GM19467 (cell line): ENCODE data around the gene PLCXD3.

Experiments used
- ATAC-seq: cut with Tn5 transposase; IDR thresholded peaks from one replicate; pipeline ENCODE4 v1.9.1; 2021; ENCODE audit warnings: mild to moderate bottlenecking, moderate library complexity; ENCODE audit not compliant: unreplicated experiment

The PLCXD3 gene

DNA sequence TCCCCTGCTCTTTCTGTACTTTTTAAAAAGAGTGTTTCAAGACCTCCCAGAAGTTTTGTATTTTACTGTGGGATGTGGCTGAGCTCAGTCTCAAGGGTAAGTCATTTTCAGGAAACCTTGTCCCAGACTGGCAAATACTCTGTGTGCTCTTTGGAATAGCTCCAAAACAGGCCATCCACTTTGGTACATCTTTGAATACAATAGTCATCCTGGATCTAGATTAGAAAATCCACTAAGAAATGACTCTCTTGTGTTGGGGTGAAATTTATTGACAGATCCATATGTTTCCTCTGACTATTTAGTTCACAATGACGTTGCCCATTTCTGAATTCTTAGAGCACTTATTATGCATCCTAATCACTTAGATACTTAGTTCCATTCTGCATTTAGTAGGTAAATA is 95.2 kb downstream of the PLCXD3 start:
- no peak for ATAC-seq

DNA sequence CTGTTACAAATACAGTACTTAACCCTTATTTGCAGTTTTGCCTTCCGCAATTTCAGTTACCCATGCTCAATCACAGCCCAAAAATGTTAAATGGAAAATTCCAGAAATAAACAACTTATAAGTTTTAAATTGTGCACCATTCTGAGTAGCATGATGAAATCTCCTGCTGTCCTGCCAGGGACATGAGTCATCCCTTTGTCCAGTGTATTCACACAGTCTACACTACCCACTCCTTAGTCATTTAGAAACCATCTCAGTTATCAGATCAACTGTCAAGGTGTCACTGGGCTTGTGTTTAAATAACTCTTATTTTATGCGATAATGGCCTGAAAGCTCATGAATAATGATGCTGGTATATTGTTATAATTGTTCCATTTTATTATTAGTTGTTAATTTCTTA is 95.8 kb downstream of the PLCXD3 start:
- ATAC-seq: no peak

DNA sequence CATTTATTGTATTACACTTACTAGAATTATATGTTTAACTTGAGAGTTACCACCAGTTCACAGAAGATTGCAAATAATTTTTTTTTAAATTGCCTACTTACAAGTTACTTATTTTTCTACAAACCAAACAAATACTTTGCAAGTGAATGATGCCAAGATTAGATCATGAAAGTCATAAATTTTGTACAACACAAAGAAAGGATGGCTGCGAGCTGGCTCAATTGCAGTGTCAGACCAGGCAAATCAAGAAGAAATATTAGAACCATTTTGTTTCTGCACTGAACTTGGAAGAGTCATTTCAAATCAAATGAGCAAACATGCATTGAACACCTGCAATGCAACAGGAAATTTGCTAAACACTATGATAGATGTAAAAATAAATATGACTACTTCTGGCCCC is 97.3 kb downstream of the PLCXD3 start:
- no peak for ATAC-seq

DNA sequence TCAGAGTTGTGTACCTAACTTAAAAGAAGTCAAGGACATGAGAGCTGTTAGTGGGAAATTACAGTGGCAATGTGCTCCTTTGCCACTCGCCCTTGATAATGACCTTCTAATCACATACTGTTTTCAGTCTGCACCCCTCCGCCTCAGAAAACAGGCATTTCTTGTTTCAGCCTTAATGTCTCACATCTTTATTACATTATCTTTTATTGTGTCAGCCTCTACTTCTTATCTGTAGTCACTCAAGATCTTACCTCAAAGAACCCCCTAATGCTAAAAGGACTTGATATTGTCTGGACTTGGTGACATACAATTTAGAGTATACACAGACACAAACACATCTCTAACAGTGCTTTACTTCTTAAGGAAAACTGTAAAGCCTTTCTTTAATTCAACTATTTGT is 97.9 kb downstream of the PLCXD3 start:
- no peak for ATAC-seq

DNA sequence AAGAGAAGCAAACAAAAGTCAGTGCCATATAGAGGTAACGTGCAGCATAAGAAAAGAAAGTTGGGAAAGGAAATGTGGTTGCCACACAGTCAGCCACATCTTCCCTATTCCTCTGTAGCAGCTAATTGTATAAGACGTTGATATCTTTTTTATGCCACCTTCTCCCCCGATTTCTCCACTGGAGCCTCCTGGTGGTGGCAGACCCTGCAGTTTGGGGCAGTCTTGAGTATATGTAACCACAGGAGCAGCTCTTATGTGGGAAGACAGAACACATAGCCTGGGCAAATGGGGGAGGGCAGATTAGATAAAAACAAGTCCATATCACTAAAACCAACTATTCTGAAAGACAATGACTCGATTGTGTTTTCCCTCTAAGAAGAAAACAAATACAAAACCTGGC is 99.7 kb downstream of the PLCXD3 start:
- no peak for ATAC-seq

DNA sequence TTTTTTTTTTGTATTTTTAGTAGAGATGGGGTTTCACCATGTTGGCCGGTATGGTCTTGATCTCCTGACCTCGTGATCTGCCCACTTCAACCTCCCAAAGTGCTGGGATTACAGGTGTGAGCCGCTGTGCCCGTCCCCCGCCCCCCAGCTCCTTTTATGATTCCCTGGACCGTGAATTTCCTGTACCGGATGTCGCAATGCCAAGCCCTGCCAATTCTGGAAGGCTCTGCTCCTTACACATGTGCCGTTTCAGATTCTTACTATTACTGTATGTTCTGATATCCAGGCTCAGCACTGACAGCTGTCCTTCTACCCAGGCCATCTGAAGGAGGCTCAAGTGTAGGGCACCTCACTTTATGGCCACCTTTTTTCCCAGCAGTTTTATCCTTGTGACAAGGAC is 100.1 kb downstream of the PLCXD3 start:
- ATAC-seq: no peak

DNA sequence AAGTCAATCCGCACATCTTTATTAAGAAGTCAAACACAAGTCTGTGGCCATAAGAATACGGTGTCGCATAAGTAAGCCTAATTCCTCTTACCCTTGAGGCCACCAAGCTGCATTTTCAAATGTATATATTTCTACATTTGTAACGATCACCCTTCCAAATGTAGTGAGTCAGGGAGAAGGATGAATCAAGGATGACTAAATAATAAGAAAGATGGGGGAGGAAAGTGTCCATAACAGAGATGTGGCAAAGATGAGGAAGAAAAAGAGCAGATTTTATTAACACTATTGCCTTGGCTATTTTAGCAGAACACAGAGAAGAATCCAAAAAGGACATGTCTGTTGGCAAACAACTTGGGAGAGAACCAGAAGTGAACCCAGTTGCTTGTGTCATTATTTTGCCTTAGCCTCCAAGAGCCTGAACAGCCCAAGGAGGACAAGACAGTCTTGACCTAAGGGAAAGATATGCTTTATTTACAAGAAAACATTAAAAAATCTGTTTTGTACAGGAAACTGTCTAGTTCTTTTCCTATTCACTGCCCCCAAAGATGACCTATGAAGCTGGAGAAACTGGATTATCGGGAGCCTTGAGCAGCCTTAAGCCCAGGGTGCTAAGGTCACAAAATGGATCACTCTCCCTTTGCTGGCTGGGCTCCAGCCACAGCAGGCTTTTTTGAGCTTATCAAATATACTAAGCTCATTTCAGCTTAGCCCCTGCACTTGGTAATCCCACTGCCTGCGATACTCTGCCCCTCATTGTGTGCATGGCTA is 101.5 kb downstream of the PLCXD3 start:
- ATAC-seq: no peak

DNA sequence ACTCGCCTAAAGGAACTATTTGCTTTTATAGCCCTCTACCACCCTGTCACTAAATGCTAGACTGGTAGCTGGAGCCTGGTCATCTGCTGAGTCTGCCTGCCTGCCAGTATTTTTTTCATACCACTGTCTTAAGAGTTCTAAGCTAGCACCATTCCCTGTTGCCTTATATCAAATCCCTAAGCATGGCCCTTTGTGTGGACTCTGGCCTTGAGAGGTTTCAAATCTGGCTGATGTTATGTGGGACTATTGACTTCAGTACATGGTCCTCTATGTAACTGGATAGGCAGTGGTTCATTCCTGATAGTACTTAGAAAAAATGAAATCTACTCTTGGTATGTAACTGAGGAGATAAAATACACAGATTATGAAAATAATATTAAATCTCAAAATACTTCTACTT is 103.5 kb downstream of the PLCXD3 start:
- ATAC-seq: no peak

DNA sequence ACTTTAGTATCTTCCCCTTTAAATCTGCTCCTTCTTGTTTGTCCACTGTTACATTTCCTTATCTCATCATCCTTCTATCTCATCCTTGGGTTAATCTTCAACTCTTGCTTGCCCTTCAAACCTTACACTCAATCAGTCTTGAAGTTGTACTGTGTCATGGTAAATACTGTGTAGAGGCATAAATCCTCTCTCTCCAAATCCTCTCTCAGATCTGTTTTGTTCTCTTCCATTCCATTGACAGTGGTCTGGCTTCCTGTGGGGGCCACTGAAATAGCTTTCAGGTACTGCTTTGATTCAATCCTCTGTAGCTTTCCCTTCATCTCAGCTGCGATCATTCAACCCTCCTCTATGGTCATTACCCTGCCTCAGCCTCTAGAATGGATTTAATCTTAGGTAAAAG is 104.0 kb downstream of the PLCXD3 start:
- no peak for ATAC-seq

DNA sequence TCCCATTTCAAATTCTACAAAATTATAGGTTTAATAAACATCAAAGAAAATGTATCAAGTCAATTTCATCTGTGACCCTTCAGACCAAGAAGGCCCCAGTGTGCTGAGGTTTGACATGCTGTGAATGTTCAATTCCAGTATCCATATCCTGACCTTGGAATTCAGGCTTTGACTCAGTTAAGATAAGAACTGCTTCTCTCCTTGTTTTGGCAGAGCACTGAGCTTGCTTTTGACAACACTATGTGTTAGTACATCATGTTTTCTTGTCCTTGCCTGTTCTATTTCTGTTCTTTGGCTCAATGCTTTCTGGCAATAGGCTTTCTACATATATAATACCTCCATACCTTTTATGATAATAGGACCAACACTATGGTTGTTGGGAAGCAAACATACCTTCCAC is 105.6 kb downstream of the PLCXD3 start:
- no peak for ATAC-seq

DNA sequence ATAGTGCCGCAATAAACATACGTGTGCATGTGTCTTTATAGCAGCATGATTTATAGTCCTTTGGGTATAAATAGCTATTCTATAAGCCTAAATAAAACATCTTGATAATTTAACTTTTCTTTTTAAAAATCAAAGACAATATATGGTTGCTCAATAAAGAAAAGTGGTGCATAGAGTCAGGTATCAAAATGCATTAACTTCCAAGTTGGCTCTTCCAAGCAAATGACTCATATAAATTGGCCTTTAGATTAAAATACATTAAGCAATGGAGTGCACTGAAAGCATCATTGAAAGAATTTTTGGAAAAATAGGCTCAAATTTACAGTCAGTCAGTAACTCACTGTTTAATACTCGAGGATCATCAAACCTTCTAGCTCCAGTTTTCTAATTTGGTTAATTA is 106.6 kb downstream of the PLCXD3 start:
- ATAC-seq: no peak

DNA sequence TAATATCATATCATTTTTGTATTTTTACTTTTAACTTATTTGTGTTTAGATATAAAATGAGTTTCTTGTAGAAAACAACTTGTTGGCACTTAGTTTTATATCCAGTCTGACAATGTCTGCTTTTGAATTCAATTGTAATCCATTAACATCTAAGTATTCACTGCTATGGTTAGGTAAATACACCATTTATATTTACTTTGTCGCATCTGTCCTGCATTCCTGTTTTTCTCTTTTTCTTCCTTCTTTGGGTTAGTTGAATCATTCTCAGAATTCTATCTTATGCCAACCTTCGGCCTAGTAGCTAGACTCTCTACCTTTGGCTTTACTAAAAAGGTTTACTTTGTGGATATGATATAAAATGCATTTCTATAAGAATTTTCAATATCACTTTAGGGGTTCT is 107.6 kb downstream of the PLCXD3 start:
- ATAC-seq: no peak

DNA sequence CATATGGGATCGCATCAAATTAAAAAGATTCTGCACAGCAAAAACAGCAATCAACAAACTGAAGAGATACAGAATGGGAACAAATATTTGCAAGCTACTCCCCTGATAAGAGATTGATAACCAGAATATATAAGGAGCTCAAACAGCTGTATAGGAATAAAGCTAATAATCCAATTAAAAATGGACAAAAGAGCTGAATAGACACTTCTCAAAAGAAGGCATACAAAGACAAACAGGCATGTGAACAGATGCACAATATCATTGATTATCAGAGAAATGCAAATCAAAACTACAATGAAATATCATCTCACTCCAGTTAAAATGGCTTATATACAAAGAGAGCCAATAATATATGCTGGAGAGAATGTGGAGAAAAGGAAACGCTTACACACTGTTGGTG is 110.6 kb downstream of the PLCXD3 start:
- ATAC-seq: no peak

DNA sequence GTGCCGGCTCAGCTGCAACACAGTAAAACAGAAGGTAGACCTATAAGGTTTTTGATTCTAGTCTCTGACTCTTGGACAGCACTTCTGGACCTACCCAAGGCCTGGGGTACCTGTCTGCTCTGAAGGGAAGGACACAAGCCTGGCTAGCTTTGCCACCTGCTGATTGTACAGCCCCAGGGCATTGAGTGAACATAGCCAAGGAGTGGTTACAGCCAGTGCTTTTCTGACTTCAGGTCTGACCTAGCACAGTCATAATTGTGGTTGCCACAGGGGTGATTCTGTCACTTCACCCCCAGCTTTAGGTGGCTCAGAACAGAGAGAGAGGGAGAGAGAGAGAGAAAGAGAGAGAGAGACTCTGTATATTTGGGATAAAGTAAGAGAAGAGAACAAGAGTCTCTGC is 118.4 kb downstream of the PLCXD3 start:
- no peak for ATAC-seq

DNA sequence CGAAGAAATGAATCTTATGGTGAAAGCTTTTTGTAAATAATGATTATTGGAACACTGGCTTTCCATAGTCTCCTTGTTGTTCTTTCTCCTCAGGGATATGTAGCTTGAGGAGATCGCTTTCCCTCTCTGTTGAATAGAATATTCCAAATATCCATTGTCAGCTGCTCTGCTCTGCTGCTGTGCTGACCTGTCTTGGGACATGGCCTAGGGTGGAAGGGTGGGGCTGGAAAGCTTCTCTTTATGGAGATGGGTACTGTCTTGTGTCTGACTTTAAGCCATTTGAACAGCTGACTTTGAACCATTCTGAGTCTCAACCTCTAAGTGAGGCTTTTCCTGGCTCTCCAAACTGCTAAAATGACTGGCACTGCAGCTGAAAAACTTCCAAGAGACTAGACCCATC is 135.8 kb downstream of the PLCXD3 start:
- ATAC-seq: no peak

DNA sequence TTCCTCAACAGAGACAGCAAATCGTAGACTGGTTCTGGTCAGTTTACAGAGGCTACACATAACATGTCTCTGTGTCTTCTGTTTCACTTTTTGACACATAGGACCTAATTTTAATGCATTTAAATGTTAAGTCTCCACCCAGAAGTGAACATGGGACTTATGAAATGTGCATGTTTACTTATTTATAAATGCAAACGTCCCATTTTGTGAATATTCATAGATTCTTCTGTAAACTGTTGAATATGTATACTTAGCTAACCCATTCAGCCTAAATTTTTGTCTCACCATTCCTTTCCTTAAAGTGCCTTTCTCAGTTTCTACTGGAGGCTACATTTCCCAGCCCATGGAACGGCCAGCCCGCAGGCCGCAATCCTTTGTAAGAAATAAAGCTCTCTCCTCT is 137.2 kb downstream of the PLCXD3 start:
- no peak for ATAC-seq

DNA sequence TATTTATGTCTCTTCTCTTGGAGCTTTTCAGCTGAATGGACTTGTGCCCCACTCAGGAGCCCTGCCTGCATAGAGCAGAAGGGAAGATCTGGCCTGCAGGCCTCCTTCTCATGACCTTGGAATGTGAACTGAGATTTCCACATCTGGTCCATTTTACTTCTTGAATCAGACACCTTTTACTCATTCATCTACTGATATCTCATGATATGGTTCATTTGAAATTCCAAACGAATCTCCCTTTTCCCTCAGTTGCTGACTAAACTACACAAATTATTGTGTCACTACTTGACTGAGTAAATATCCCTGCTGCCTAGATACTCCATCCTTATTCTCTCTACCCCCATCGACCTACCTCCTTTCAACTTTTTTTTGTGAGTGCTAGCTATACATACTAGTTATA is 138.7 kb downstream of the PLCXD3 start:
- ATAC-seq: no peak

DNA sequence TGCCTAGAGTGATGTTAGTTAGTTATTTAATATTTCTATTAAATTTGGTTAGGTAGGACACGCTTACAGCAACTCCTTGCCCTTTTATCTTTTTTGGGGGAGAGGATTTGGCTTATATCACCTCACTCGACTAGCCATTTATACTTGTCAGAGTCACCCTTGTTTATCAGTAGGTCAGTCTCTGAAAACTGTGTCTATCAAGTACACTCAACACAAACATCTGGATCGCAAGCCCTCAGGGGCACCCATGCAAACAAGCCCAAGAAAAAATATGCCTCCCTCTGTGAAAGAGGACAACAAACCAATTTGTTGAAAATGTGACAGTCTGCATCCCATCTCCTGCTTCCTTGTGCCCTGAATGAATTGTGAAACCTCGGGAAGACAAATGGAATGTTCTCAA is 139.9 kb downstream of the PLCXD3 start:
- no peak for ATAC-seq

DNA sequence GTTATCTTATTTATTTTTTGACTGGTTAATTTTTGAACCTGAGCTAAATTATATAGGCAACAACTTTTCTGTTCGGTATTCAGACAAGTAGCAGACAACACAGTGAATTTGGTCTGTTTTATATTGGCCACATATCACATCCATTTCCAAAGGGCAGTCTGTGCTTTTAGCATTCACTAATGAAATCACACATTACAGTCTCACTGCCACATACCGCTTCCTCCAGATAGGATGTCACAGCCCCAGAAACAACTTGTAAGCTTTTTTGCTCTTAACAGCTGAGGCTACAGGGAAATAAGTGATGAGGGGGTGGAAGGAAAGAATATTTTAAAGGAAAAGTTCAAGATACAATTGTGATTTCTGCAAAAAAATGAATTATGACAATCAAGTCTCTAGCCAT is 140.6 kb downstream of the PLCXD3 start:
- ATAC-seq: no peak

DNA sequence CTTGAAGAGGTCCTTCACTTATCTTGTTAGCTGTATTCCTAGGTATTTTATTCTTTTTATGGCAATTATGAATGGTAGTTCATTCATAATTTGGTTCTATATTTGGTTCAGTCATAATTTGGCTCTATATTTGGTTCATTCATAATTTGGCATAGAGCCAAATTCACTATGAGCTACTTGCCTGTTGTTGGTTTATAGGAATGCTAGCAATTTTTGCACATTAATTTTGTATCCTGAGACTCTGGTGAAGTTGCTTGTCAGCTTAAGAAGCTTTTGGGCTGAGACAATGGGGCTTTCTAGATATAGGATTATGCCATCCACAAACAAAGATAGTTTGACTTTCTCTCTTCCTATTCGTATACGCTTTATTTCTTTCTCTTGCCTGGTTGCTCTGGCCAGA is 142.2 kb downstream of the PLCXD3 start:
- ATAC-seq: no peak

DNA sequence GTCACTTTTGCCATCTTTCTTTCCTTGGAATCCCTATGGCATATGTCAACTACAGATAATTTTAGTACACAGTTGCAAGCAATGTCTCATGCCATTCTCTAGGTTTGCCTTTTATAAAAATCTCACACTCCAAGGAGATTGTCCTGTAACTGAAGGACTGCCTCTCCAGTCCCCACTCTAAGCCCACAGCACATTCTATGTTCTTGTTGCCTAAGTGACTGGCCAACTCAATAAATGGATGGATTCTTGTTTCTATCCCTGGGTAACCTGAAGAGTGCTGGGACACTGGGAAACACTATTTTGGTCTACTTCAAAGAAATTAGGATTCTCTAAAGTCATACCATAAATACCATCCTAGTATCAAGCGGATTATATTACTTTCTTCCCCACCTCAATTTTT is 145.0 kb downstream of the PLCXD3 start:
- ATAC-seq: no peak

DNA sequence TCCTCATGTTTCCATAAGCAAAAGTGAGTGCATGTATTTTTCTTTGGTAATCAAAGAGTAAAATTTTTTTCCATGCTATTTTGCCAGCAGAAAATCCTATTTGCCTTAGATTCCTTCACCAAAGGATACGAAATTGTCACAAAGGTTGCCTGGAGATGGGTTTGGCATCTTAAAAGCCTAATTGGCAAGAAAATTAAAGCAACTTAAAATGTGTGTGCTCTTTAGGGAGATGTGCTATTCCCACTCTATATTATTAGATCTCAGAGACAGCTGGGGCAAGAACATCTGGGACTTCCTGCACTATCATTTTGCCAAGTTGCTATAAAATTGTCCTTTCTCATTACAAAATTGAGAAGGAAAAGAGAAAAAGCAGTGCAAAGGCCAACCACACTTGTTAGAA is 146.1 kb downstream of the PLCXD3 start:
- no peak for ATAC-seq

DNA sequence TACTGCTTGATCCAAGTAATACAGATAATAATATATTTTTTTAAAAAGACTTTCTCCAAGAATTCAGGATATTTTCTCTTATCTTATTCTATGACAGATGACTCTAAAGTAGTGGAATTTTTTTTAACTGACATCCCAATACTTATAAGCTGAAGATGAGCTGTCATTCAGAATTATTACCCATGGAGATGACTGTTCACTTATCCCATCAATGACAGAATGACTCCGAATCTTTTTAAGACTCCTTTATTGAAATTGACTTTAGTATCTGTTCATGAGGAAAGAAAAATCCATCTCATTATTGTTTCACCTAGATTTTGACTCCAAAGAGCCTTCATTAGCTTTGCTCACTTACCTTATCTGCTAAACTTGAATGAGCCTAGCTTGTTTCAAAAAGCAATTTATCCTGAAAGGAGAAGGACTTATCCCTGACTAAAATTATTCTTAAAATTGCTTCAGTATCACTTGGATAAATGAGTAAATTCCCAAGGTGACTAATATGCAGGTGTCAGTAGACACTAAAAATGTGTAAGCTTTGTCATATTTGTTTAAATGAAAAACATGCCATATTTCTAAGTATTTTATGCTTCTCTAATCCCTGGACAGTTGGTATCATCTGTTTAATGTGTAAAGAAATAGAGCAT is 146.9 kb downstream of the PLCXD3 start:
- ATAC-seq: no peak
